ENCODE measurements around the gene UBE3C.

The UBE3C gene

GRCh38 chr7:157143788-157144187 is 5.1 kb downstream of the UBE3C start:
- no peak overlapping the region for H3K4me2 ChIP-seq (ENCODE audit: low read length)
- TF ChIP-seq EZH2 (IDR thresholded peaks at IDR 0.05; ENCODE audit: borderline replicate concordance, low read length): no peak
- TF ChIP-seq, protein P1, sequence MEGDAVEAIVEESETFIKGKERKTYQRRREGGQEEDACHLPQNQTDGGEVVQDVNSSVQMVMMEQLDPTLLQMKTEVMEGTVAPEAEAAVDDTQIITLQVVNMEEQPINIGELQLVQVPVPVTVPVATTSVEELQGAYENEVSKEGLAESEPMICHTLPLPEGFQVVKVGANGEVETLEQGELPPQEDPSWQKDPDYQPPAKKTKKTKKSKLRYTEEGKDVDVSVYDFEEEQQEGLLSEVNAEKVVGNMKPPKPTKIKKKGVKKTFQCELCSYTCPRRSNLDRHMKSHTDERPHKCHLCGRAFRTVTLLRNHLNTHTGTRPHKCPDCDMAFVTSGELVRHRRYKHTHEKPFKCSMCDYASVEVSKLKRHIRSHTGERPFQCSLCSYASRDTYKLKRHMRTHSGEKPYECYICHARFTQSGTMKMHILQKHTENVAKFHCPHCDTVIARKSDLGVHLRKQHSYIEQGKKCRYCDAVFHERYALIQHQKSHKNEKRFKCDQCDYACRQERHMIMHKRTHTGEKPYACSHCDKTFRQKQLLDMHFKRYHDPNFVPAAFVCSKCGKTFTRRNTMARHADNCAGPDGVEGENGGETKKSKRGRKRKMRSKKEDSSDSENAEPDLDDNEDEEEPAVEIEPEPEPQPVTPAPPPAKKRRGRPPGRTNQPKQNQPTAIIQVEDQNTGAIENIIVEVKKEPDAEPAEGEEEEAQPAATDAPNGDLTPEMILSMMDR (IDR thresholded peaks at IDR 0.05; ENCODE audit: low read length): no peak
- no peak overlapping the region for H3K4me3 ChIP-seq (ENCODE audit: low read depth, low read length, poor library complexity, severe bottlenecking)
- peaks cover 96% of the 10 kb centered on the region for H3K79me2 ChIP-seq (ENCODE audit: insufficient read depth, low read length)
- peaks cover 82% of the 10 kb centered on the region for H3K36me3 ChIP-seq (ENCODE audit: insufficient read depth, low read length)
- no peaks in the 10 kb centered on the region for H3K27me3 ChIP-seq (ENCODE audit: insufficient read depth, low read length)
- peaks cover 8% of the 10 kb centered on the region; the same call in 1 of the 2 replicates for H4K20me1 ChIP-seq (ENCODE audit: insufficient read depth, low read length)
- H3F3A ChIP-seq (ENCODE audit: insufficient read depth, low read length): no peaks in the 10 kb centered on the region
- H3K4me1 ChIP-seq (ENCODE audit: insufficient read depth, low read length, severe bottlenecking): peaks cover 24% of the 10 kb centered on the region
- H3K9ac ChIP-seq (ENCODE audit: low read length): no peak overlapping the region
- H3K27ac ChIP-seq (ENCODE audit: low read depth, low read length, poor library complexity, severe bottlenecking): no peak overlapping the region
- H3K9me2 ChIP-seq (ENCODE audit: low read depth, low read length): no peaks in the 10 kb centered on the region
- no peaks in the 10 kb centered on the region for H3K9me3 ChIP-seq (ENCODE audit: low read length)
- no peak overlapping the region for H2AFZ ChIP-seq (ENCODE audit: low read length)

- H3K79me2 ChIP-seq (ENCODE audit: insufficient read depth, low read length): peaks cover 100% of the 10 kb centered on the region
- no peaks in the 10 kb centered on the region for H3K9me3 ChIP-seq (ENCODE audit: low read length)
- no peaks in the 10 kb centered on the region for H3K27me3 ChIP-seq (ENCODE audit: insufficient read depth, low read length)
- H4K20me1 ChIP-seq (ENCODE audit: insufficient read depth, low read length): peaks cover 12% of the 10 kb centered on the region; the same call in 1 of the 2 replicates
- H3K9ac ChIP-seq (ENCODE audit: low read length): no peak overlapping the region
- H2AFZ ChIP-seq (ENCODE audit: low read length): no peak overlapping the region
- no peak overlapping the region for H3K4me3 ChIP-seq (ENCODE audit: low read depth, low read length, poor library complexity, severe bottlenecking)
- TF ChIP-seq, protein P1 (IDR thresholded peaks at IDR 0.05; ENCODE audit: low read length): no peak
- TF ChIP-seq EZH2 (IDR thresholded peaks at IDR 0.05; ENCODE audit: borderline replicate concordance, low read length): no peak
- no peaks in the 10 kb centered on the region for H3K9me2 ChIP-seq (ENCODE audit: low read depth, low read length)
- peaks cover 72% of the 10 kb centered on the region for H3K36me3 ChIP-seq (ENCODE audit: insufficient read depth, low read length)
- H3K4me1 ChIP-seq (ENCODE audit: insufficient read depth, low read length, severe bottlenecking): peaks cover 14% of the 10 kb centered on the region
- no peak overlapping the region for H3K4me2 ChIP-seq (ENCODE audit: low read length)
- no peaks in the 10 kb centered on the region for H3F3A ChIP-seq (ENCODE audit: insufficient read depth, low read length)
- no peak overlapping the region for H3K27ac ChIP-seq (ENCODE audit: low read depth, low read length, poor library complexity, severe bottlenecking)
Observed at GRCh38 chr7:157149317-157149716, 10.6 kb downstream of the UBE3C start.

- no peaks in the 10 kb centered on the region for H3K9me2 ChIP-seq (ENCODE audit: low read depth, low read length)
- peaks cover 29% of the 10 kb centered on the region for H3K4me1 ChIP-seq (ENCODE audit: insufficient read depth, low read length, severe bottlenecking)
- H3K79me2 ChIP-seq (ENCODE audit: insufficient read depth, low read length): peaks cover 100% of the 10 kb centered on the region
- peaks cover 10% of the 10 kb centered on the region; the same call in 1 of the 2 replicates for H4K20me1 ChIP-seq (ENCODE audit: insufficient read depth, low read length)
- no peak overlapping the region for H3K4me3 ChIP-seq (ENCODE audit: low read depth, low read length, poor library complexity, severe bottlenecking)
- no peak overlapping the region for H3K9ac ChIP-seq (ENCODE audit: low read length)
- H3K27ac ChIP-seq (ENCODE audit: low read depth, low read length, poor library complexity, severe bottlenecking): no peak overlapping the region
- H3K36me3 ChIP-seq (ENCODE audit: insufficient read depth, low read length): peaks cover 56% of the 10 kb centered on the region
- H3K27me3 ChIP-seq (ENCODE audit: insufficient read depth, low read length): no peaks in the 10 kb centered on the region
- no peak for TF ChIP-seq EZH2 (IDR thresholded peaks at IDR 0.05; ENCODE audit: borderline replicate concordance, low read length)
- TF ChIP-seq, protein P1 (IDR thresholded peaks at IDR 0.05; ENCODE audit: low read length): no peak
- H3K4me2 ChIP-seq (ENCODE audit: low read length): no peak overlapping the region
- no peaks in the 10 kb centered on the region for H3K9me3 ChIP-seq (ENCODE audit: low read length)
- H3F3A ChIP-seq (ENCODE audit: insufficient read depth, low read length): no peaks in the 10 kb centered on the region
- no peak overlapping the region for H2AFZ ChIP-seq (ENCODE audit: low read length)
Observed at GRCh38 chr7:157150882-157151281, 12.2 kb downstream of the UBE3C start.

Data from OCI-LY1 (cell line).